Skin of body (tissue), 2 donors: ENCODE data around the gene MACF1. TPM values are rescaled to one million over a fixed set of nuclear protein-coding genes. Genes with fewer than 3 reads are reported as not detected.
"Not testable (repeated sequence)": the region's sequence is repeated elsewhere in the genome, so short reads cannot be mapped to it uniquely, and the experiment has no call there.

Source experiments
- DNase-seq: peaks from one replicate; lab custom pipeline; 2025; lab: John Stamatoyannopoulos, UW
- total RNA-seq: library from RNA; depleted of rRNA; stranded (reverse); fragments of >200 nt; gene quantifications from one replicate; pipeline ENCODE4 v1.2.3, GENCODE V29; 2014

MACF1 gene
- total RNA-seq, 1 donor from 2014 or later: 402 TPM

GRCh38 chr1:39490596-39491145, 286.2 kb downstream of the MACF1 start:
- DNase-seq: no peak

- DNase-seq: no peak
Observed at GRCh38 chr1:39491146-39491921, 286.8 kb downstream of the MACF1 start, which contains the start of gene BMP8A. TSS of gene BMP8A (plus strand) at chr1:39491636. CDS start at chr1:39491992, 356 bp downstream.

- DNase-seq: not testable (repeated sequence)
Observed at GRCh38 chr1:39492118-39493042, 287.9 kb downstream of the MACF1 start.

- not testable (repeated sequence) for DNase-seq
Observed at GRCh38 chr1:39493043-39493810, 288.7 kb downstream of the MACF1 start.

GRCh38 chr1:39494671-39495410, 290.3 kb downstream of the MACF1 start:
- no peak for DNase-seq

- DNase-seq: not testable (repeated sequence)
Observed at GRCh38 chr1:39496520-39496919, 292.0 kb downstream of the MACF1 start.

- no peak for DNase-seq
Observed at GRCh38 chr1:39497585-39497984, 293.1 kb downstream of the MACF1 start.

- DNase-seq: not testable (repeated sequence)
Observed at GRCh38 chr1:39498096-39498710, 293.7 kb downstream of the MACF1 start.

- DNase-seq: not testable (repeated sequence)
Observed at GRCh38 chr1:39498821-39499220, 294.3 kb downstream of the MACF1 start.

- no peak for DNase-seq
Observed at GRCh38 chr1:39499668-39500067, 295.2 kb downstream of the MACF1 start.

- no peak for DNase-seq
Observed at GRCh38 chr1:39500862-39501389, 296.4 kb downstream of the MACF1 start.

- no peak for DNase-seq
Observed at GRCh38 chr1:39501666-39502065, 297.2 kb downstream of the MACF1 start.

GRCh38 chr1:39504436-39504835, 299.9 kb downstream of the MACF1 start:
- not testable (repeated sequence) for DNase-seq

GRCh38 chr1:39505289-39505688, 300.8 kb downstream of the MACF1 start:
- no peak for DNase-seq

- no peak for DNase-seq
Observed at GRCh38 chr1:39507230-39507928, 302.9 kb downstream of the MACF1 start.

- no peak for DNase-seq
Observed at GRCh38 chr1:39508266-39508665, 303.8 kb downstream of the MACF1 start.

GRCh38 chr1:39508857-39509305, 304.4 kb downstream of the MACF1 start:
- DNase-seq: no peak

- no peak for DNase-seq
Observed at GRCh38 chr1:39509360-39510009, 305.0 kb downstream of the MACF1 start.
